HG03565 (cell line): ENCODE results near the gene C1orf141.
"Not testable (repeated sequence)": the region's sequence is repeated elsewhere in the genome, so short reads cannot be mapped to it uniquely, and the experiment has no call there.

Experiments
- ATAC-seq: cut with Tn5 transposase; IDR thresholded peaks from one replicate; pipeline ENCODE4 v1.9.1; 2021; ENCODE audit warnings: mild to moderate bottlenecking, moderate library complexity; ENCODE audit not compliant: unreplicated experiment

C1orf141 gene

GRCh38 chr1:67089685-67090208, 45.0 kb downstream of the C1orf141 start:
- ATAC-seq = no peak

- ATAC-seq = no peak
Observed at GRCh38 chr1:67088440-67088839, 46.3 kb downstream of the C1orf141 start.

- no peak for ATAC-seq
Observed at GRCh38 chr1:67085326-67085725, 49.4 kb downstream of the C1orf141 start.

- no peak for ATAC-seq
Observed at GRCh38 chr1:67084765-67085318, 49.9 kb downstream of the C1orf141 start.

GRCh38 chr1:67078291-67078690, 56.5 kb downstream of the C1orf141 start:
- no peak for ATAC-seq

GRCh38 chr1:67077593-67077992, 57.2 kb downstream of the C1orf141 start:
- ATAC-seq = no peak

GRCh38 chr1:67072749-67073148, 62.0 kb downstream of the C1orf141 start:
- ATAC-seq = no peak

GRCh38 chr1:67067655-67068054, 67.1 kb downstream of the C1orf141 start:
- ATAC-seq = not testable (repeated sequence)

GRCh38 chr1:67062412-67062811, 72.4 kb downstream of the C1orf141 start:
- no peak for ATAC-seq

- no peak for ATAC-seq
Observed at GRCh38 chr1:67061266-67061665, 73.5 kb downstream of the C1orf141 start.

- ATAC-seq = no peak
Observed at GRCh38 chr1:67060811-67061218, 74.0 kb downstream of the C1orf141 start.

GRCh38 chr1:67059346-67059745, 75.4 kb downstream of the C1orf141 start:
- no peak for ATAC-seq

- ATAC-seq = no peak
Observed at GRCh38 chr1:67058761-67059160, 76.0 kb downstream of the C1orf141 start.

GRCh38 chr1:67058242-67058641, 76.5 kb downstream of the C1orf141 start:
- no peak for ATAC-seq

- ATAC-seq = peak; percentile 73
Observed at GRCh38 chr1:67053785-67054772, 80.7 kb downstream of the C1orf141 start, which contains the start of gene SLC35D1. SLC35D1 (minus strand) TSS chr1:67054148; CDS start chr1:67054013, 135 bp downstream.

GRCh38 chr1:67053535-67053784, 81.3 kb downstream of the C1orf141 start:
- peak; percentile 20 for ATAC-seq

GRCh38 chr1:67052741-67053534, 81.8 kb downstream of the C1orf141 start:
- ATAC-seq = no peak

- ATAC-seq = no peak
Observed at GRCh38 chr1:67051196-67051595, 83.6 kb downstream of the C1orf141 start.

- no peak for ATAC-seq
Observed at GRCh38 chr1:67044631-67045270, 90.0 kb downstream of the C1orf141 start.

- no peak for ATAC-seq
Observed at GRCh38 chr1:67043366-67043765, 91.4 kb downstream of the C1orf141 start.
